ENCODE data around the gene ZNF784.

The ZNF784 gene

DNA sequence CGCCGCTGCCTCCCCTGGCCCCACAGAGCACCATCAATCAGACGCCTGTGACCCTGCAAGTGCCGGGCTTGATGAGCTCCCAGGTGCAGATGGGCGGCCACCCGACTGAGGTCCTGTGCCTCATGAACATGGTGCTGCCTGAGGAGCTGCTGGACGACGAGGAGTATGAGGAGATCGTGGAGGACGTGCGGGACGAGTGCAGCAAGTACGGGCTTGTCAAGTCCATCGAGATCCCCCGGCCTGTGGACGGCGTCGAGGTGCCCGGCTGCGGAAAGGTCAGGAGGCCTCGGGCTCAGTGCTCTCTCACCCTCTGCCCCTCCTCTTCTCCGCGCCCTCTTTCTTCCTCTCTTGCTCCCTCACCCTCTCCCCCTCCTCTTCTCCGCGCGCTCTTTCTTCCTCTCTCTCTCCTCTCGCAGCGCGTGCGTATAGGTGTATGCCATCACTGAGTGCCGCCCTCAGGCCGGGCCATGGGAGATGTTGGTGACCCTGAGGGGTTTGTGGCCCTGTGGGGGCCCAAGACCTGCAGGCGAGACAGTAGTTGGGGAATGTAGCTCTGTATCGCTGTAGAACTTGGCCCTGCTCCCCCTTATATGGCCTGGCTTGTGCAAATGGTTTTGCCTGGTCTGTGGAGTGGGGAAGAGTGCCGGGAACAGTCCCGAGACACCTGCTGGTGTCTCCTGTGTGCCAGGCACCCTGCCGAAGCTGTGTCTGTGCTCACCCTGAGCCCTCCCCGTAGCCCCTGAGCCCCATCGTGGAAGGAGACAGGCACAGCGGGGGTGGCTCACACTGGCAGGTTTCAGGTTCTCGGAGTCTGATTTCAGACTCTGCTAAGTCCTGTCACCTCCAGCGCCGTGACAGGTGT is 45.3 kb upstream of the ZNF784 start:
- no peak overlapping the region for H3K4me3 ChIP-seq (replicated peaks; ENCODE audit: low read depth, low read length)
- TF ChIP-seq, protein P1, sequence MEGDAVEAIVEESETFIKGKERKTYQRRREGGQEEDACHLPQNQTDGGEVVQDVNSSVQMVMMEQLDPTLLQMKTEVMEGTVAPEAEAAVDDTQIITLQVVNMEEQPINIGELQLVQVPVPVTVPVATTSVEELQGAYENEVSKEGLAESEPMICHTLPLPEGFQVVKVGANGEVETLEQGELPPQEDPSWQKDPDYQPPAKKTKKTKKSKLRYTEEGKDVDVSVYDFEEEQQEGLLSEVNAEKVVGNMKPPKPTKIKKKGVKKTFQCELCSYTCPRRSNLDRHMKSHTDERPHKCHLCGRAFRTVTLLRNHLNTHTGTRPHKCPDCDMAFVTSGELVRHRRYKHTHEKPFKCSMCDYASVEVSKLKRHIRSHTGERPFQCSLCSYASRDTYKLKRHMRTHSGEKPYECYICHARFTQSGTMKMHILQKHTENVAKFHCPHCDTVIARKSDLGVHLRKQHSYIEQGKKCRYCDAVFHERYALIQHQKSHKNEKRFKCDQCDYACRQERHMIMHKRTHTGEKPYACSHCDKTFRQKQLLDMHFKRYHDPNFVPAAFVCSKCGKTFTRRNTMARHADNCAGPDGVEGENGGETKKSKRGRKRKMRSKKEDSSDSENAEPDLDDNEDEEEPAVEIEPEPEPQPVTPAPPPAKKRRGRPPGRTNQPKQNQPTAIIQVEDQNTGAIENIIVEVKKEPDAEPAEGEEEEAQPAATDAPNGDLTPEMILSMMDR (IDR thresholded peaks at IDR 0.05; ENCODE audit: low read length, missing control alignments), result no peak
- DNase-seq (ENCODE audit: low read depth), result no peak

DNA sequence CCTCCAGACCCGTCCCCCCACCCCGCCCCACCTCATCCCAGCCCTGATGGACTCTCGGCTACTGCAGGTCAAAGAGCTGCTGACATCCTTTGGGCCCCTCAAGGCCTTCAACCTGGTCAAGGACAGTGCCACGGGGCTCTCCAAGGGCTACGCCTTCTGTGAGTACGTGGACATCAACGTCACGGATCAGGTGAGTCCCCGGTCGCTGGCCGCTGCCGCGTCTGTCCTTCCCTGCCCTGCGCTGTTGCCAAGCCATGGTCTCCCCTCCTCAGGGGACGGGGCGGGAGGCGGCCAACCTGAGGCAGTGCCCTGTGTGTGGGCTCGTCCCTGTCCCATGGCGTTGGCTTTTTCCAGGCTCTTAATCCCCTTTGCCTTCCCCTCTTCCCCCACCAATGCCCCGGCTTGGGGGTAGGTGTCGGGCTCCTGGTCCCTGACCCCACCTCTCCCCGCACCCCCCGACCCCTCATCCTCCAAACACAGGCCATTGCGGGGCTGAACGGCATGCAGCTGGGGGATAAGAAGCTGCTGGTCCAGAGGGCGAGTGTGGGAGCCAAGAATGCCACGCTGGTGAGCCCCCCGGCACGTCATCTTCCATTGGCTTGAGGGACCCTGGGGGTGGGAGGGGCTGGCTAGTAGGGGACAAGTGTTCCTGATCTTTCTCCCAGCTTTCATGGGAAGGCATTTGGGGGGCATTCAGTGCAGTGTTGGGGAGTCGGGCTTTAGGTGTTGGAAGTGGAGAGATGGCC is 44.4 kb upstream of the ZNF784 start:
- H3K4me3 ChIP-seq (replicated peaks; ENCODE audit: low read depth, low read length), result no peak overlapping the region
- TF ChIP-seq, protein P1 (IDR thresholded peaks at IDR 0.05; ENCODE audit: low read length, missing control alignments), result no peak
- DNase-seq (ENCODE audit: low read depth), result no peak

DNA sequence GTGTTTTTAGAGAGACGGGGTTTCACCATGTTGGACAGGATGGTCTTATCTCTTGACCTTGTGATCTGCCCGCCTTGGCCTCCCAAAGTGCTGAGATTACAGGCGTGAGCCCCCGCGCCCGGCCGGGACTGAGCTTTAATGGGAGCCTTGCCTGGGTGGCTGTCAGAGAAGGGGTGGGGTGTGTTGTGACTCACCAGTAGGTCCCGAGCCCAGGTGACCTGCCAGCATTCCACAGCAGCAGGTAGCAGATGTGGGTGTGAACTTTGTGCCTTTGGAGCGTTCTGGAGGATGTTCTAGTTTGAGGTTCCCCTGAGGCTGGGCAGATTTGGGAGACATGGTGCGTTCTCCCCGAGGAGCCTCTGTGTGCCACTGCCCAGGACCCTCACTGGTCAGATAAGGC is 43.6 kb upstream of the ZNF784 start:
- no peak overlapping the region for H3K4me3 ChIP-seq (replicated peaks; ENCODE audit: low read depth, low read length)
- TF ChIP-seq, protein P1 (IDR thresholded peaks at IDR 0.05; ENCODE audit: low read length, missing control alignments), result no peak
- DNase-seq (ENCODE audit: low read depth), result no peak

DNA sequence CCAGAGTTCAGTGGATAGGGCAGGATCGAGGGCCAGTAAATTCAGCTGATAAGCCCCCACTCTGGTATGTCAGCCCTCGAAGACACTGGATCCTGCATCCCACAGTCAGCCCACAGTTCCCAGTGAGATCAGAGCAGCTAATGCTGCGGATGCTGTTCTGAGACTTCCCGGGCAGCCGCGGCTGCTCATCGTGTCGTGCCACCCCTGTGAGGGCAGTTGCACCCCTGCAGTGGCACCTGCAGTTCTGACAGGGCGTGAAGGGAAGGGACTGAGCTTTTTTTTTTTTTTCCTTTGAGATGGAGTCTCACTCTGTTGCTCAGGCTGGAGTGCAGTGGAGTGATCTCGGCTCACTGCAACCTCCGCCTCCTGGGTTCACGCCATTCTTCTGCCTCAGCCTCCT is 43.1 kb upstream of the ZNF784 start:
- TF ChIP-seq, protein P1 (IDR thresholded peaks at IDR 0.05; ENCODE audit: low read length, missing control alignments), result no peak
- no peak overlapping the region for H3K4me3 ChIP-seq (replicated peaks; ENCODE audit: low read depth, low read length)
- no peak for DNase-seq (ENCODE audit: low read depth)

DNA sequence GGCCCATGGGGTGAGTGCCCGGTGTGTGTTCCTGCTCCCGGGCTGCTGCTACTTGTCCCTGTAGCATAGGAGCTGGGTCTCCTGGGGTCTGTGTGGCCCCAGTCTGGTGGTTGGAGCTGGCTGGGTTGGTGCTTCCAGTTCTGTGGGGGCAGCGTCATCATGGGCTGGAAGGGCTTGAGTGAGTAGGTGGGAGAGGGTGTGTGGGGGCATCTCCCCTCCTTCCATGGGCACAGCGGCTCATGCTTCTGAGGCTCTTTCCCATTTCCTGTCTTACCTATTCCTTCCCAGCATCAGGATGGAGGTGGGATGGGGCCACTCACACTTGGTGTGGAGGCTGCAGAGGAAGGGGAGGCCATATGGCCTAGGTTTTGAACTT is 42.6 kb upstream of the ZNF784 start:
- DNase-seq (ENCODE audit: low read depth), result no peak
- H3K4me3 ChIP-seq (replicated peaks; ENCODE audit: low read depth, low read length), result no peak overlapping the region
- TF ChIP-seq, protein P1 (IDR thresholded peaks at IDR 0.05; ENCODE audit: low read length, missing control alignments), result no peak

DNA sequence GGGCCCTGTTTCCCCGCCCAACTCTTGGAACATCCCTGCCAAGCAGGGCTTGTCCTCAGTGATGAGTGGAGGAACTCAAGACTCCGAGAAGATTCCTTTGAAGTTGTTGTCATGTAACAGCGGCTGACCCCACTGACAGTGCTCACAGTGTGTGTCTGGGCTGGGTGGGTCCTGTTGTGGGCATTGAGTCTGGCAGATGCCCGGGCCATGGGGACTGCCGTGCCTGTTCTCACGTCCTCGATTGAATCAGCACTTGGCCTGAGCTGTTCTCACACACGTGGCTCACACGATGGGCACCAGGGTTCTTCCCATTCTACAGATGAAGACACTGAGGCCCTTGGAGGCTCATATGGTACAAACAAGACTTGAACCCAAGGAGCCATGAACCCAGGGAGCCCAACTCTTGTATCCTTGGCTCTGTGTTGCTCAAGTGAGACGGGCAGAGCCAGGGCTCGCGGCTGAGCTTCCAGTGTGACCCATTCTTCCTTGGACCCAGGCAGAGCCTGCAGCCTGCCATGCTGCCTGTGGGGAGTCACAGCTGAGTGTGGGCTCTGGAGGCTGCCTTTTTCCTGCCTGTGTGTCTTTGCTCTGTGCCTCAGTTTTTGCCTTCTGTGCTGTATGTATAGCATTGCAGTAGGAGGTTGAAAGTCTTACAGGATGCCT is 42.1 kb upstream of the ZNF784 start:
- TF ChIP-seq, protein P1 (IDR thresholded peaks at IDR 0.05; ENCODE audit: low read length, missing control alignments), result no peak
- H3K4me3 ChIP-seq (replicated peaks; ENCODE audit: low read depth, low read length), result no peak overlapping the region
- no peak for DNase-seq (ENCODE audit: low read depth)

Data from fibroblast of pulmonary artery (primary cell).